ENCODE measurements around the gene EXOG.

Gene EXOG

GRCh38 chr3:38548154-38548931 lies 52.2 kb downstream of the EXOG start:
- DNase-seq (ENCODE audit: low spot score) = no peak

GRCh38 chr3:38549082-38549481 lies 52.9 kb downstream of the EXOG start:
- DNase-seq (ENCODE audit: low spot score) = no peak

GRCh38 chr3:38549486-38549885 lies 53.3 kb downstream of the EXOG start:
- no peak for DNase-seq (ENCODE audit: low spot score)

DNA sequence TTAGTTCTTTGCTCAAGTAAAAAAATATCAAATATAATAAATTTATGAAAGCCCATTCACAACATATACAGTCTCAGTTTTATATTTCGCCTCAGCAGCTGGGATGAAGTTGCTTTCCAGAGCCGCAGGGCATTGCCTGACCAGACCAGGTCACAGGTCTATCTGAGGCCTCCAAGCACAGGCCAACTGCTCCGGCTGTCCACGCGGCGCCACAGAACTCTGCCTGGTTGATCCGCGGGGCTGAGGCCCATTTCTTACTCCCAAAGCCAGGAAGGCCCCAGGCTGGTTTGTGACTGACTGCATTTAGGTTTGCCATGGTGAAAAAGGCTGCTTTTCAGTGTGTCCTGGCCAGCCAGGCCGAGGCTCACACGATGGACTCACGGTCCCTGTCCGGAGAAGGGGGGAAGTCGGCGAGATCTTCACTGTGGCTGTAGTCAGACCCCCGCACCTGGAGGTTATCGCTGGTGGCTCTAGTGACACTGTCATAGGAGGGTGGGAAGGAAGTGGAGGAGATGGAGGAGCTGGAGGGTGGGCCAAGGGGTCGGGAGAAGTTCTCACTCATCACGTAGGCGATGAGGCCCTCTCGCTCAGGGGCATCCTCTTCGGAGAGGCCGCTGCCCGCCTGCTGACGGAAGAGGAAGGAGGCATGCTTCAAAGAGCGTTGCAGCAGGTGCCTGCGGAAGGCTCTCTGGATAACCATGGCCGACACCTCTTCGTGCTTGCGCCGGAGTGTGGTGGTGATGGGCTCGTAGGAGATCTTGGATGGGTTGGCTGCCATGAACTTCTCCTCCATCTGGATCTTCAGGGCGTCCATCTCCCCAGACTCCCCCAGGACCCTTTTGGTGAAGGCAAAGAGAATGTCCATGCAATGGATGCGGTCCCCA lies 54.1 kb downstream of the EXOG start:
- DNase-seq (ENCODE audit: low spot score) = no peak

DNA sequence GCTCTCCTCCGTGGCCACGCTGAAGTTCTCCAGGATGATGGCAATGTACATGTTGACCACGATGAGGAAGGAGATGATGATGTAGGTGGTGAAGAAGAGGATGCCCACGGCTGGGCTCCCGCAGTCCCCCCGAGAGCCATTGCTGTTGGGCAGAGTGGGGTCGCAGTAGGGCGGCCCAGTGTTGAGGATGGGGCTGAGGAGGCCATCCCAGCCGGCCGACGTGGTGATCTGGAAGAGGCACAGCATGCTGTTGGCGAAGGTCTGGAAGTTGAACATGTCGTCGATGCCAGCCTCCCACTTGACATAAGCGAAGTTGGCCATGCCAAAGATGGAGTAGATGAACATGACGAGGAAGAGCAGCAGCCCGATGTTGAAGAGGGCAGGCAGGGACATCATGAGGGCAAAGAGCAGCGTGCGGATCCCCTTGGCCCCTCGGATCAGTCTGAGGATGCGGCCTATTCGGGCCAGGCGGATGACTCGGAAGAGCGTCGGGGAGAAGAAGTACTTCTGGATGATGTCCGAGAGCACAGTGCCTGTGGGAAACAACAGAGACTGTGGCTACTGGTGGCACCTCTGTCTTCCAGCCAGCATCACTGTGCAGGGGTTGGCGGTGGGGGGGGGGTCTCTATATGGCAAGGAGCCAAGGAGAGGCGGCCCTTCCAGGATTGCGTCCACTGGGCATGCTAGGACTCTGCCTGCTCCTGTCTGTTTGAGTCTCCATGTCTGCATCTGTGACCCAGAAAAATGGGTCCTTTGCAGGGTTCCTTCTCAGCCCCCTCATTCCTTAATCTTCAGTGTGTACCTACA lies 55.1 kb downstream of the EXOG start:
- DNase-seq (ENCODE audit: low spot score) = no peak

DNA sequence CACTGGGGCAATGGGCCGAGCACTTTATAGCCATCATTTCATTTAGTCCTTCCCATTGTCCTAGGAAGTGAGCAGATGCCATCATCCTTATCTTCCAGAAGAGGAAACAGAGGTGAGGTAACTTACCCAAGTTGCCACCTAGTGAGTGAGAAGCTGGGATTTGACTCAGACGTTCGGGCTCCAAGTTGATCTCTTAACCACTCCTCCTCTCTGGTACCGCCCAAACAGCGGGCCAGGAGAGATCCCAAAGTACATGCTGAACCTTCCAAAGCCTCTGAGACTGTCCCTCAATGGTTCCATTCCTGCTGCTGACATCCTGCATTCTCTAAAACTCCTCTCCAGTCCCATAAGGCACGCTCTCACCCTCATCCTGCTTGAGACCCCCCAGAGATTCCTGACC lies 56.2 kb downstream of the EXOG start:
- DNase-seq (ENCODE audit: low spot score) = no peak

GRCh38 chr3:38553071-38553470 lies 56.9 kb downstream of the EXOG start:
- DNase-seq (ENCODE audit: low spot score) = no peak

DNA sequence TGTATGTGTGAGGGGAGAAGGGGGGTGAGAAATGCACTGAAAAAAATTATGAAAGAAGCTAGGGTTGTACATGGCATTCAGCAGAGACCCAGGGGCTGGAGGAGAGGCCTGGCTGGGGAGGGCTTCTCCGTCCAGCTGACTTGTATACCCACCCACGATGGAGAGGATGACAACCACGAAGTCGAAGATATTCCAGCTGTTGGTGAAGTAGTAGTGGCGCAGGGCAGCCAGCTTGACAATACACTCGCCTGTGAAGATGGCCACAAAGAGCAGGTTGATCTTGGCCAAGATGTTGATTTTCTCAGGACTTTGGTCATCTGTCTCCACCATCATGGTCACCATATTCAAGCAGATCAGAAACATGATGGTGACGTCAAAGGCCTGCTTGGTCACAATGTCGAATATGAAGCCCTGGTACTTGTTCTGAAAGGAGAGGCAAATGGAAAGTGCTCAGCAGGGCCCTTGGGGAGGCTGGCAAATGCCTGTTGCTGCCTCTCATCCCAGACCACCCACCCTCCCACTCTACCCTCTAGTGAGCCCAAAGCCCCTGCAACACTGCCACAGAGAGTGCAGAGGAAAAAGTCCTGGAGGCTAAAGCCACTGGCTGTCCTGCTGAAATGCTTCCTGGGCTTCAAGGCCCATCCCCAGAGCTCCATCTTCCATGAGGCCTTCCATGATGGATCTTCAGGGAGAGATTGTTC lies 58.1 kb downstream of the EXOG start:
- DNase-seq (ENCODE audit: low spot score) = no peak

GRCh38 chr3:38555149-38555840 lies 59.2 kb downstream of the EXOG start:
- DNase-seq (ENCODE audit: low spot score) = no peak

DNA sequence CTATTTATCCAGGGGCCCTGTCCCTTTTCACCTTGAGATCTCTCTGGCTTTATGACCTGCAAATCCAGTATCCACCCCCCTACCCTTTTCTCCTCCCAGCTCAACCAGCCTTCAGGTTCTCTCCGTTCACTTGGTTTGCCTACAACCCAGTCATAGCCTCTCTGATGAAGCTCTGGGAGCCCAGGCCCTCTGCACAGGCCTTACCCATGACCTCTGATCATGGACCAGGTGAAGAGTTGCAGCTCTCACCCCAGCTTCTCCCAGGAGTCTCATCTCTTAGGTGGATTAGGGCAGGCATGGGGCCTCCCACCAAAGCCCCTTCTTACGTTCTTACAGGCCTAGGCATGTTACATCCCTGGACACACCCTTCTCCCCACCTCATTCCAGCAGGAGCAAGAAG lies 59.8 kb downstream of the EXOG start:
- DNase-seq (ENCODE audit: low spot score) = no peak

GRCh38 chr3:38556640-38557358 lies 60.7 kb downstream of the EXOG start:
- DNase-seq (ENCODE audit: low spot score) = no peak

GRCh38 chr3:38558864-38559263 lies 62.7 kb downstream of the EXOG start:
- no peak for DNase-seq (ENCODE audit: low spot score)

DNA sequence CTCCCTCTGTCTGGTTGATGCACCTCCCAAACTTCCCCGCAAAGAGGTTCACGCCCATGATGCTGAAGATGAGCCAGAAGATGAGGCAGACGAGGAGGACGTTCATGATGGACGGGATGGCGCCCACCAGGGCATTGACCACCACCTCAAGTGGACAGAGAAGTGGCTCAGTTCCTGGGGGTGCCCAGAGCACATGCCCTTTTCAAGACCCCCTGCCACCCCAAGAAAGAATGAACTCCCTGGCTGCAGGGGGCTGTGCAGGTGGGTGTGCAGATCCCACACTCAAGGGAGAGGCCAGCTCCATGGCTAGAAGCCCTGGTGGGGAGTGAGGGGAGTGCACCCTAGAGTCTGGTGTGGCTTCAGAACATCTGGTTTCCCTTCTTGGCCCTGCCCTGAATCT lies 64.1 kb downstream of the EXOG start:
- no peak for DNase-seq (ENCODE audit: low spot score)

GRCh38 chr3:38560996-38561717 lies 65.0 kb downstream of the EXOG start:
- no peak for DNase-seq (ENCODE audit: low spot score)

DNA sequence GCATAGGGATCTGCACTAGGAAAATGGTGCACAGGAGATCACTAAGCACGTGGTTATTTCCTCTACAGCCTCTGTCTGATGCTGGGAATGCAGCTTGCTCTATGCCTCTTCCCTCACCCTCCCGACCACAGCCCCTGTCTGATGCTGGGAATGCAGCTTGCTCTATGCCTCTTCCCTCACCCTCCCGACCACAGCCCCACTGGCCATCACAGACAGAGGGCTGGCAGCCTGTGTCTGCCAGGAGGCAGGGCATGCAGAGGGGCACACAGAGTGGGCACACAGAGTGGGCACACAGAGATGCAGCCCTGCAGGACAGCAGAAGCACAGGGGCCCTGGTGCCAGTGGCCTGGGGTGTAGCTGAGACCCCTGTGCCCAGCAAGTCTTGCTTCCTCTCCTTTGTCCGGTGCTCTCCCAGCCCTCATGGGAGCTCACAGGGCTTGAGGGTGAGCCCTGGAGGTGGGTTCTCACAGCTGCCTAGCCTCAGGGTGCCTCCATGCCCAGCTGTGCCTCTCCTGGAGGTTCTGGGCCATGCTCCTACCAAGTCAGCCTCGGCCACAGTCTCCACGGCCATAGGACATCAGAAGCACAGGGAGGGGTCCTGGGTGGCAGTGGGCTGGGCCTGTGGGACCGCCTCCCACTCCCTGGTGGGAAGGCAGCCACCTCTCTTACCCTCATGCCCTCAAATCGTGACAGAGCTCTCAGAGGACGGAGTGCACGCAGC lies 65.8 kb downstream of the EXOG start:
- no peak for DNase-seq (ENCODE audit: low spot score)

GRCh38 chr3:38562467-38562925 lies 66.4 kb downstream of the EXOG start:
- DNase-seq (ENCODE audit: low spot score) = no peak

GRCh38 chr3:38563070-38563885 lies 67.1 kb downstream of the EXOG start:
- no peak for DNase-seq (ENCODE audit: low spot score)

- DNase-seq (ENCODE audit: low spot score) = no peak
These were observed 67.7 kb downstream of the EXOG start for GRCh38 chr3:38563886-38564270.
